Activated naive CD4-positive, alpha-beta T cell treated with anti-CD3 and anti-CD28 coated beads, Interleukin-2, amount 50 U/mL, for 24 hours (primary cell): ENCODE data around the gene MON2.

Source experiments
- H3K27ac Mint-ChIP-seq: one replicate; pipeline ENCODE4 v1.8.0; 2021; ENCODE audit warnings: mild to moderate bottlenecking, mixed read lengths
- H3K27me3 Mint-ChIP-seq: one replicate; pipeline ENCODE4 v1.8.0; 2021; ENCODE audit warnings: mixed read lengths
- H3K36me3 Mint-ChIP-seq: one replicate; pipeline ENCODE4 v1.8.0; 2021; ENCODE audit warnings: mixed read lengths
- H3K4me1 Mint-ChIP-seq: one replicate; pipeline ENCODE4 v1.8.0; 2021; ENCODE audit warnings: mixed read lengths
- H3K4me3 Mint-ChIP-seq: one replicate; pipeline ENCODE4 v1.8.0; 2021; ENCODE audit warnings: mild to moderate bottlenecking, mixed read lengths
- H3K9me3 Mint-ChIP-seq: one replicate; pipeline ENCODE4 v1.8.0; 2021; ENCODE audit warnings: mixed read lengths

Gene MON2

DNA sequence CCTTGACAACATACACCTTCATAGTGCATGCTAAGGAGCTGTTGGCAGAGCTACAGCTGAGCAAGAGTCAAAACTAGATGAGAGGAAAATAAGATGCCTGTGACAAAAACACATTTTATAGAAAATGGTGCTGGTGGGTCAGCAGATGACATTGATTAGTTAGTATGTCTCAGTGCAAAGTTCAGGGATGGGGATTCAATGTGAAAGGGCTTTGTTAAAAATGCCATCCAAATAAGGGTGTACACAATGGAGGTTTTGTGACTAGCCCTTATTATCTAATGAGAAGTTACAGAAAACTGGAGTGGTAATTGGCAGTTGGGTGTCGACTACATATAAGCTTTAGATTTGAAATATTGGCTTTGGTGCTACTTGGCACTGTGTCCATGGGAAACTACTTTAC, 169.0 kb downstream of the MON2 start:
- peaks cover 3% of the 10 kb centered on the region for H3K36me3 Mint-ChIP-seq
- H3K4me1 Mint-ChIP-seq: peaks cover 15% of the 10 kb centered on the region
- H3K27ac Mint-ChIP-seq: no peak overlapping the region
- no peaks in the 10 kb centered on the region for H3K9me3 Mint-ChIP-seq
- H3K4me3 Mint-ChIP-seq: no peak overlapping the region
- H3K27me3 Mint-ChIP-seq: peaks cover 30% of the 10 kb centered on the region

DNA sequence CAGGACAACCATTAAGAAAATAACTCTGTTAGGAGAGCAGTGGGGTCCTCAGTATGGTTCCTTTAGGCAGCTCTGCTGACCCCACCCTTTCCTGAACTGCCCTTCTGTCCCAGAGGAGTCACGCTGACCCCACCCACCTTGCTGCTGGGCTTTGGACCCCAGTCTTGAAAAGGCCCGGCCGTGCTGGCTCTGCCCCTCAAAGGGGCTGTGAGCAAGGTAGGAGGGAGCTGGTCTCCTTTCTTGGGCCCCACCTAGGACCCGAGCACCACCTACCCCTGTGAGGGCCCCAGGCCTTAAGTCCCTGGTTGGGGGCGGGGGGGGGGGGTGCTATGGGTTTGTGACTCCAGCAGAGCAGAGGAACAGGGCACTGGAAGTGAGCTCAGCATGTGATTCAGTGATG, 171.1 kb downstream of the MON2 start:
- H3K36me3 Mint-ChIP-seq: no peaks in the 10 kb centered on the region

GRCh38 chr12:62640910-62641448, 174.4 kb downstream of the MON2 start:
- no peaks in the 10 kb centered on the region for H3K9me3 Mint-ChIP-seq
- H3K27ac Mint-ChIP-seq: peak overlapping the region; percentile 43
- no peaks in the 10 kb centered on the region for H3K36me3 Mint-ChIP-seq
- H3K27me3 Mint-ChIP-seq: no peaks in the 10 kb centered on the region
- peaks cover 15% of the 10 kb centered on the region for H3K4me1 Mint-ChIP-seq
- peak overlapping the region; percentile 30 for H3K4me3 Mint-ChIP-seq

More for the DNA sequence above, 171.1 kb downstream of the MON2 start:
- H3K4me3 Mint-ChIP-seq: no peak overlapping the region
- peaks cover 15% of the 10 kb centered on the region for H3K4me1 Mint-ChIP-seq
- no peaks in the 10 kb centered on the region for H3K9me3 Mint-ChIP-seq
- H3K27ac Mint-ChIP-seq: no peak overlapping the region
- H3K27me3 Mint-ChIP-seq: peaks cover 20% of the 10 kb centered on the region

DNA sequence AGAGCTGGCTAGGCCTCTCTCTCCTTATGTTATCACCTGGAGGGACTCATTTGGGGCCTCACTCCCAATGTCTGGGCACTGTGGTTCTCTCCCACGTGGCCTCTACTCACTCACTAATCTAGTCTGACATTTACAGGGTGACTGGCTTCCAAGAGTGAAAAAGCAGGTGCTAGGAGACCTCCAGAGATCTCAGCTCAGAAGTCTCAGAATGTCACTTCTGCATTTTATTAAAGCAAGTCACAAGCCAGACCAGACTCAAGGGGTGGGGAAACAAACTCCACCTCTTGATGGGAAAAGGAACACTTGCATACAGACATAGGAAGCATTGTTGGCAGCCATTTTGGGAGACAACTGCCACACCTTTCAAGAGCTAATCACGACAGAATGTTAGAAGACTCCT, 175.9 kb downstream of the MON2 start:
- no peaks in the 10 kb centered on the region for H3K9me3 Mint-ChIP-seq
- no peaks in the 10 kb centered on the region for H3K27me3 Mint-ChIP-seq
- H3K4me3 Mint-ChIP-seq: no peak overlapping the region
- H3K36me3 Mint-ChIP-seq: no peaks in the 10 kb centered on the region
- H3K27ac Mint-ChIP-seq: no peak overlapping the region
- peaks cover 15% of the 10 kb centered on the region for H3K4me1 Mint-ChIP-seq

GRCh38 chr12:62643486-62643885, 176.9 kb downstream of the MON2 start:
- H3K27ac Mint-ChIP-seq: no peak overlapping the region
- H3K4me1 Mint-ChIP-seq: peaks cover 15% of the 10 kb centered on the region
- H3K4me3 Mint-ChIP-seq: no peak overlapping the region
- H3K9me3 Mint-ChIP-seq: no peaks in the 10 kb centered on the region
- no peaks in the 10 kb centered on the region for H3K27me3 Mint-ChIP-seq
- H3K36me3 Mint-ChIP-seq: no peaks in the 10 kb centered on the region

GRCh38 chr12:62646566-62646965, 179.9 kb downstream of the MON2 start:
- H3K27me3 Mint-ChIP-seq: no peaks in the 10 kb centered on the region
- H3K4me1 Mint-ChIP-seq: peaks cover 2% of the 10 kb centered on the region
- no peaks in the 10 kb centered on the region for H3K36me3 Mint-ChIP-seq
- H3K4me3 Mint-ChIP-seq: no peak overlapping the region
- H3K27ac Mint-ChIP-seq: no peak overlapping the region
- no peaks in the 10 kb centered on the region for H3K9me3 Mint-ChIP-seq

GRCh38 chr12:62647586-62647985, 181.0 kb downstream of the MON2 start:
- Mint-ChIP-seq H3K27me3 (no peaks in the 10 kb centered on the region), H3K4me3 (no peak overlapping the region), H3K36me3 (no peaks in the 10 kb centered on the region), H3K27ac (no peak overlapping the region), H3K4me1 (no peaks in the 10 kb centered on the region), H3K9me3 (no peaks in the 10 kb centered on the region)

- no peak overlapping the region for H3K4me3 Mint-ChIP-seq
- no peaks in the 10 kb centered on the region for H3K36me3 Mint-ChIP-seq
- no peaks in the 10 kb centered on the region for H3K27me3 Mint-ChIP-seq
- no peak overlapping the region for H3K27ac Mint-ChIP-seq
- H3K9me3 Mint-ChIP-seq: no peaks in the 10 kb centered on the region
- no peaks in the 10 kb centered on the region for H3K4me1 Mint-ChIP-seq
Observed at GRCh38 chr12:62649412-62650138, 182.9 kb downstream of the MON2 start.
